Measurements from ENCODE around the gene VENTX.

The VENTX gene

DNA sequence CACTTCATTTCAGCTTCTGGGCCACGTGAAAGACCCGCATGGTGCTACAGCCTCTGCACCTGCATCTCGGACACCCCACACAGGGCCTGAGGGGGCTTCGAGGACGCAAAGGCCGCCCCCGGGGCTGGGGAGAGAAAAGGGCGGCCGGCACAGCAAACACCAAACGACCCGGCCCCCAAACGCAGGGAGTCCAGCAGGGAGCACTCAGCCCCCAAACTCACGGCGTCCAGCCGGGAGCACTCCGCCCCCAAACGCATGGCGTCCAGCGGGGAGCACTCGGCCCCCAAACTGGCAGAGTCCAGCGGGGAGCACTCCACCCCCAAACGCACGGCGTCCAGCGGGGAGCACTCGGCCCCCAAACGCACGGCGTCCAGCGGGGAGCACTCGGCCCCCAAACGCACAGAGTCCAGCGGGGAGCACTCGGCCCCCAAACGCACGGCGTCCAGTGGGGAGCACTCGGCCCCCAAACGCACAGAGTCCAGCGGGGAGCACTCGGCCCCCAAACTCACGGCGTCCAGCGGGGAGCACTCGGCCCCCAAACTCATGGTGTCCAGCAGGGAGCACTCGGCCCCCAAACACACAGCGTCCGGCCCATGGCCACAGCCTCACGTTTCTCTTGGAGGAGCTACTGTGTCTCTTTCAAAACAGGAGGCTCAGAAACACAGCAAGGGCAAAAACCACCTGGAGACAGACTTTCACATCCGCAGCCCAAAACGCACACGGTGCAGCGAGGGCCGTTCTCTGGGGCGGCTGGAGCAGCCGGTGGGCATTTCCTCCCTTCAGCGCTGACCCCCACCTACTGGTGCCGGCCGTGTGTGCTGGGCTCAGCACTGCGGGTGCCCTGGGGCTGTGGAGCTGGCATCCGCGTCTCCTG lies 34.6 kb upstream of the VENTX start:
- no peak for DNase-seq

DNA sequence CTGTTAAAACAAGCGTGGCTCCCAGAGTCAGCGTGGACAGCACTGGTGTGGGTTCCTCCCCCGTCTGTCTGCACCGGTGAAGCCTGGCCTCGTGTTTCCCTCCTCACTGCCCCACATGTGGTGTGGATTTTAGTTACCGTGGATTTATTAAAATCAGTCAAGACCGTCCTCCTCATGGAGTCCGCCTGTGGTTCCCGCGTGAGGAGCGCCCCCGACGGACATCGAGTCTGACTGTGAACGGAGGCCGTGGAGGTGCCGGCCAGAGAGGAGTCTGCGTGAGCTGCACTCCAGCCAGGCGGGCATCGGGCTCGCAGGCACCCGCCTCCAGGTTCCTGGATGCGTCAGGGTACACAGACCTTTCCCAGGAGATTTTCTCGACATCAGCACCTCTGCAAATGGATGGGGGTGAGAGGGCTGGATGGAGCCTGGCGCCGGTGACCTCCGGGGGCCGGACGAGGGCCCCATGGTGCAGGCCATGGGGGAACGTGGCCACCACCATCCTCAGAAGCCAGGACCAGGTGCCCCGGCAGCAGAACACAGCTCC lies 33.9 kb upstream of the VENTX start:
- no peak for DNase-seq

DNA sequence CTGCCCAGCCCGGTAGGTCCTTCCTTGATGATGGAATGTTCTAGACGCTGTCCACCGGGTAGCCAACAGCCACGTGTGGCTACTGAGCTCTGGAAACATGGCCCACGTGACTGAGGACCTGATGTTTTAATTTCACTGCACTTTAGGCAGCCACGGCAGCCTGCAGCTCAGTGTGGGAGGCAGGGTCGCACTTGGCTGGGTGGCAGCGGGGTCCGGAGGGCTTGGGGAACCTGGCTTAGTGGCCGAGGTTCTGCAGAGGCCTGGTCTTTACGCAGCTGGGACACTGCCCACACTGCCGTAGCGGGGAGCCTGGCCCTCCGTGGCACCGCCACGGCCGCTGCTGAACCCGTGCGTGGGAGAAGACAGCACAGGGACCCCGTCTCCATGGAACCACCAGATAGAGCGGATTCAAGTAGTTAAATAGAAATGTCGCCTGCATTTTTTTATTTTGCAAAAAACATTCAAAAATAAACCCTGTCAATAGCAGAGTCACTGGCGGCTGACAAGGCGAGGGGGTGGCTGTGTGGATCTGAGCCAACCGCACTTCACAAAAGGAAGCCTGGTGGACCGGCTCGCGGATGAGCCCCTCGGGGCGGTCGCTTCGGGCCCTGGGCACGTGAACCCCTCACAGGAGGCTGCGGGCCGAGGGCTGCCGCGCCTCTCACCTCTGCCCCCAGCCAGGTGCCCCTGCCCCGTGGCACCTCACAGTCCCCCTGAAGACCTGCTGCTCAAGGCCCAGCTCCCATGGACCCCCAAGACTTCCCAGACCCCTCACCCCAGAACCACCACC lies 33.2 kb upstream of the VENTX start:
- DNase-seq, result no peak

DNA sequence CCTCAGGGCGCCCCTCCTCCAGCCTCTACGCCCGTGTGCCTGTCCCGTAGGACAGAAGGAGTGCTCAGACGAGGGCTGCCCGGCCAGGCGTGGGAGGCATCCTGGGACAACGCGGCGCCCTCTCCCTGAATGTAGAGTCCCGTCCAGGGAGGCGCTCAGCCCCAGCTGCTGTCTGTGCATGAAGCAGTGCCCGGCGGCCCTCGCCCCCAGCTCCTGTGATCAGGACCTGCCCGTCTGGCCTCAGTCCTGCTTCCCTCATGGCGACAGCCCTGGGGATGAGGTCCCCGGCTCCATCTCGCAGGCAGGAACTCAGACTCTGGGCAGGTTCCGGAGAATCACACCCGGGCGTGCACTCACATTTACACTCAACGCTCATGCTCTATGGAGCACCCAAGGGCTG lies 32.5 kb upstream of the VENTX start:
- no peak for DNase-seq

DNA sequence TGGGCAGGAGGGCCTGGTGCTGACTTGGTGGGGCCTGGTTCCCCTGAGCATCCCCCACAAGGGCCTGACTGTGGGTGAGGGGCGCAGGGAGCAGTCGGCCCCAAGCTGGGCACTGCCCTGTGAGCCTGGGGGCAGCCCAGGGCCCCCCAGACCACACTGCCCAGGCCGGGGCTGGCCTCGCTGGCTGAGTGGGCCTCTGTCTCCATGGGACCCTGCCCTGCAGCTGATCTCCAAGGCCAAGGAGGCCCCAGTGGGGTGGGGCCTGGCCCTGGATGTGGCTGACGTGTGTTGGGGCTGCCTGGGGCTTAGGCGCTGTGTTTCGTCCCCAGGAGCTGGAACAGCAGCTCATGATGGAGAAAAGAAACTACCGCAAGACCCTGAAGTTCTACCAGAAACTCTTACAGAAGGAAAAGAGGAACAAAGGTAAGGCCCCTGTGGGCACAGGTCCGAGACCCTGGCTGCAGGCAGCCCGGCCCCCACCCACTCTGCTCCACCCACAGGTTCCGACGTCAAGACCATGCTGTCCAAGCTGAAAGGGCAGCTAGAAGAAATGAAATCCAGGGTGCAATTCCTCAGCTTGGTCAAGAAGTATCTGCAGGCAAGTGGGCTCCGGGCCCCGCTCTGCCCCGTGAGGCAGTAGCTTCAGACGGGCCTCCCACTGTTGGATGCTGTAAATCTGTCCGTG lies 31.2 kb upstream of the VENTX start:
- no peak for DNase-seq

DNA sequence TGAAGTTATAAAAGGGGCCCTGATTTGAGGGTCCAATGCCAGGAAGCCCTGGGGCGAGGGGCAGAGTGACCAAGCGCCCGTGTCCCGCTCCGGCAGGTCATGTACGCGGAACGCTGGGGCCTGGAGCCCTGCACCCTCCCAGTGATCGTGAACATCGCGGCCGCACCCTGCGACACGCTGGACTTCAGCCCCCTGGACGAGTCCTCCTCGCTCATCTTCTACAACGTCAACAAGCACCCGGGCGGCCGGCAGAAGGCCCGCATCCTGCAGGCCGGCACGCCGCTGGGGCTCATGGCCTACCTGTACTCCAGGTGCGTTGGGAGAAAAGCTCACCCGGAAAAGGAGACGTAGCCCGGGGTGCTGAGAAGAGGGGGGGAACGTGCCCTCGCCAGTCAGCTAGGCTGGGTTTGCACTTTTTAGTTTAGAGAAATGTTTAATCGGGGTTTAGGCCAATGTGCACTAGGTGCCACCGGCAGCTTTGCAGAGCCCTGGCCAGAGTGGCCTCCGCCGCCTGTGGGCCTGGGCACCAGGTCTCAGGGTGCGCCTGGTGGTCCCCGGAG lies 30.5 kb upstream of the VENTX start:
- DNase-seq, result no peak

DNA sequence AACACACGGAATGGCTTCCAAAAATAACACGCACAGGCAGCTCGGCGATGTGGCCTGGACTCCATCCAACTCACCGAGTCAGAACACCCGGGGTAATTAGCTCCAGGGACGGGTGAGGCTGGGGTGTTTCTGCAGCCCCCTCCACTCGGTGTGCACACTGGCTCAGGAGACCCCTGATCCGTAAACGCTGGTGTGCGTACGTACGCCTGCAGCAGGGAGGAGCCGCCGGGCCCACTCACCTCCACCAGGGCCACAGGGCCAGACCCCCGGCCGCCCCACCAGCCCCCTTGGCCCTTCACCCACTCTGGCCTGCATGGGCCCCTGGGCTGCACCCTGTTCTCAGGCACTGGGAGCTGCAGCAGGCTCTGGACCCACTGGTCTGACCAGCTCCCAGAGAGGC lies 30.0 kb upstream of the VENTX start:
- DNase-seq, result no peak

DNA sequence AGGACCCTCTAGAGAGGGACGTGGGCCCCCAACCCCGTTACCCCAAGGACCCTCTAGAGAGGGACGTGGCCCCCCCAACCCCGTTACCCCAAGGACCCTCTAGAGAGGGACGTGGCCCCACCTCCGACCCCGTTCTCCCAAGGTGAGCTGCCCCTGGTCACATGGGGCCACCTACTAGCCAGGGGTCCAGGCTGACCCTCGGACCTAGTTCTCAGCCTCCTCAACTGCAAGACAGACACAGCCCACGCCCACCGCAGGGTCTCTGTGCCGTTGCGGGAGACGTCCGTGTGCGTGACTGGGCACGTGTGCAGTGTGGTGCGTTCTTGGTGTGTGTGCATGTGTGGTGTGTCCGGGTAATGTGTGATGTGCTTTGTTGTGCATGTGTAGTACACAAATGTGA lies 29.2 kb upstream of the VENTX start:
- DNase-seq, result no peak

DNA sequence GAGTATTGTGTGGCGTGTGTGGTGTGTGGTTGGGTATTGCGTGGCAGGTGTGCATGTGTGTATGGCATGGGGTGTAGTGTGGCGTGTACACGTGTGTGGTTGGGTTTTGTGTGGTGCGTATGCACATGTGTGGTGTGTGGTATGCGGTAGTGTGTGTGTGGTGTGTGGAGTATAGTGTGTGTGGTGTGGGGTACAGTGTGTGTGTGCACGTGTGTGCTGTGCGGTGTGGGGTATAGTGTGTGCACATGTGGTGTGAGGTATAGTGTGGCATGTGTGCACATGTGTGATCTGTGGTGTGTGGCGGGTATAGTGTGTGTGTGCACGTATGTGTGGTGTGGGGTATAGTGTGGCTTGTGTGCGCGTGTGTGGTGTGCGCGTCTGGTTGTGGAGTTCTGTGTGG lies 28.5 kb upstream of the VENTX start:
- DNase-seq, result no peak

DNA sequence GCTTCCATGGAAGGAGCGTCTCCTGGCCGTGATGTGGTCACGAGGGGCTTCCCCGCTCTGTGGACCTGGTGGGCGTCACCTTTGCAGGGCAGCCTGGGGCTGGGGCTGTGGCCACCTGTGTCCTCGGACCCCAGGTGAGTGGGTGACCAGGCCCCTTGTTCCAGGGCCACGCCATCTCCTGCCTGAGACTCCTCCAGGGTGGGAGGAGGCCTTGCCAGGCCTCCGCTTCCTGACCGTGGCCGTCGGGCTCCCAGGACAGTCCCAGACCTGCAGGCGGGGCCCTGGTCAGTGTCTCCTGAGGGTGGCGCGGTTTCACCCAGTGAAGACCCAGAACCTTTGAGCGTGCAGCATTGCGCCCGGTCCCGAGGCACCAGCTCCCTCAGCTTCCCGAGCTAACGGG lies 28.0 kb upstream of the VENTX start:
- no peak for DNase-seq

DNA sequence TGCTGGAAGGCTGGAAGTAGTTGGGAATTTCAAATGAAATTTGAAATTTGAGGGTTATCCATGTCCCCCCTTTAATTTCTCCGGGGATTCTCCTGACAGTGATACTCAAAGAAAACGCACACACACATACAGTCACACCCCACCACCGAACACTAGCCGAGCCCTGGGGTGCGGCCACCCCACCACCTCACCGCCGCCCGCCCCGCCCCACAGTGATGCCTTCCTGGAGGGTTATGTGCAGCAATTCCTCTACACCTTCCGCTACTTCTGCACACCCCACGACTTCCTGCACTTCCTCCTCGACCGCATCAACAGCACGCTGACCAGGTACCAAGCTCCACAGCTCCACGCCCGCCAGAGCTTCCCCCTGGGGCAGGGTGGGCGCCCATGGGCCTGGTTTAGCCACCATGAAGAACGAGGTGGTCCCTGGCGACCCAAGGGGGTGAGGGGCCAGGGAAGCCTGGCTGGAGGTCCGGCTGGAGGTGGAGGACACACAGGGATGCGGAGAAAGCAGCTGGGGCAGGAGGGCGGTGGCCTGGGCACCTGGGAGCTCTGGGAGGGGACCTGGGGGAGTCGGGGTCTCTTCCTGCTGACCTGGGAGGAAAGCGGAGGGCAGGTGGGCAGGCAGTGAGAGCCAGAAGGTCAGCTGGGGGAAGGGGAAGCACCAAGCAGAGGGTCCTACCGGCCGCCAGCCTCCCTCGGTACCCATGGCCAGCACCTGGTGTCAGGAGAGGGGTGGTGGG lies 27.1 kb upstream of the VENTX start:
- no peak for DNase-seq

DNA sequence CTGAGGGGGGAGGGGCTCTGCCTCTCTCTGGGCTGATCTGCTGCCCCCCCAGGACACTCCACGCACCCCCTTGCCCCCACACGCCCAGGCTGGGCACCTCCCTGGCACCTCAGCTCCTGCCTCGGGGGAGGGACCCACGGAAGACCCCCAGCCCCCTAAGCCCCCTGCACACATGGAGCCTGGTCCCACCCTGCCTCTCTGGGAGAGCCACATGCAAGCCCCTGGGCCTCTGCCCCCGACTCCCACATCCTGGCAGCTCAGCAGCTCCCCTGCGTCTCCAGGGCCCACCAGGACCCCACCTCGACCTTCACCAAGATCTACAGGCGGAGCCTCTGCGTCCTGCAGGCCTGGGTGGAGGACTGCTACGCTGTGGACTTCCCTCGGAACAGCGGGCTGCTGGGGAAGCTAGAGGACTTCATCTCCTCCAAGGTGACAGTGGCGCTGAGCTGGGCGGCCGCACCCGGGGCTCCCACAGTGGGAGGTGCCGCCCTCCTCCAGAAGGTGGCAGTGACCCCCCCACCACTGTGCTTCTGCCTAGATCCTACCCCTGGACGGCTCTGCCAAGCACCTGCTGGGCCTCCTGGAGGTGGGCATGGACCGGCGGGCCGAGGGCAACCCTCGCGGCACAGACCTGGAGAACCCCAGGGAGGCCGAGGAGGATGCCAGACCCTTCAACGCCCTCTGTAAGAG lies 26.4 kb upstream of the VENTX start:
- DNase-seq, result no peak

DNA sequence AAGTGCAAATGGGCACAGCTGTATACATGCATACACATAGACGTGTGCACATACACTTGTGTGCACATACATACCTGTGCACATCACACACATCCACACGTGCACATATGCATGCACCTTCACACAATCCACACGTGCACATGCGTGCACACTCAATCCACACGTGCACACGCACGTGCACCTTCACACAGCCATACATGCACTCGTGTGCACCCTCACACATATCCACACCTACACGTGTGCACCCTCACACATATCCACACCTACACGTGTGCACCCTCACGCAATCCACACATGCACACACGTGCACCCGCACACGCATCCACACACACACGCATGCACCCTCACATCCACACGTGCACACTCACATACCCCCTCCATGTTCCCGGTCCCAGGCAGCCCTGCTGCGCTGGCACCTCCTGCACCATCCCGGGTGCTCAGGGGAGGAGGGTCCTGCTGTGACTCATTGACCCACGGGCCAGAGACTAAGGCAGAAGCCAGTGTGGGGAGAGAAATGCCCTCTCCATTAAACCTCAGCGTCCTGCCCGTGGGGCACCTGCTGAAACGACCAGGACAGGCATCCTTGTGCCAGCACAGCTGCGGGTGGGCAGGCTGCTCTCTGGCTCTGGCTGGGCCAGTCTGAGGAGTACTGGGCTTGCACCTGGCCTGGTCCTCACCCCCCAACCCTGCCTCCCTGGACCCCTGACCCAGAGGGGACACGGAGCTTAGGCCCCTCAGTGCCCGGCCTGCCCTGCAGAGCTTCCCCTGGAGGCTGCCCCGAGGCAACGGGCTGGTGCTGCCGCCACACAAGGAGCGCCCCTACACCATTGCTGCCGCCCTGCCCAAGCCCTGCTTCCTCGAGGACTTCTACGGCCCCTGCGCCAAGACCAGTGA lies 25.4 kb upstream of the VENTX start:
- DNase-seq, result no peak

DNA sequence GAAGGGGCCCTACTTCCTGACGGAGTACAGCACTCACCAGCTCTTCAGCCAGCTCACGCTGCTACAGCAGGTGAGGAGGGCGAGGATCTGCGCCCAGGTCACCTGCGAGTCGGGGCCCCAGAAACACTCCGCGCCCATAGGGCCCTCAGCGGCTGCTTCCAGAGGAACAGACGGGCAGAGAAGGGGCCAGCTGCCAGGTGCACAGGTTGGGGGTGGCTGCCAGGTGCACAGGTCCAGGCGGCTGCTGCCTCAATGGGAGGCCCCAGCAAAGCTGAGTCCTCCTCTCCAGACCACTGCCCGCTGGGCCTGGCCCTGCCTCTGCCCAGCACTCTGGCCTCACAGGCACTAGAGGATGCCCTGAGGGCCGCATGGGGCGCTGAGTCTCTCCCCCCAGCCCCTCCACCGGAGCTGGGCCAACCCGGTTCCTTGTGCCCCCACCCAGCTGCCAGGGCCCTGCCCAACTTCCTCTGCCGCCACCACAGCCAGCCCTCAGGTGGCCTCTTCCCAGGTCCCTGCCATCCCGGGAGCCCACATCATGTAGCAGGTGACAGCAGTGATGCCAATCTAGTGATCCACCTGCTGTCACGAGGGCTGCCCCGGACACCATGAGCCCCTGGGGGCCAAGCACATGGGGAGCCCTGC lies 24.7 kb upstream of the VENTX start:
- DNase-seq, result no peak

DNA sequence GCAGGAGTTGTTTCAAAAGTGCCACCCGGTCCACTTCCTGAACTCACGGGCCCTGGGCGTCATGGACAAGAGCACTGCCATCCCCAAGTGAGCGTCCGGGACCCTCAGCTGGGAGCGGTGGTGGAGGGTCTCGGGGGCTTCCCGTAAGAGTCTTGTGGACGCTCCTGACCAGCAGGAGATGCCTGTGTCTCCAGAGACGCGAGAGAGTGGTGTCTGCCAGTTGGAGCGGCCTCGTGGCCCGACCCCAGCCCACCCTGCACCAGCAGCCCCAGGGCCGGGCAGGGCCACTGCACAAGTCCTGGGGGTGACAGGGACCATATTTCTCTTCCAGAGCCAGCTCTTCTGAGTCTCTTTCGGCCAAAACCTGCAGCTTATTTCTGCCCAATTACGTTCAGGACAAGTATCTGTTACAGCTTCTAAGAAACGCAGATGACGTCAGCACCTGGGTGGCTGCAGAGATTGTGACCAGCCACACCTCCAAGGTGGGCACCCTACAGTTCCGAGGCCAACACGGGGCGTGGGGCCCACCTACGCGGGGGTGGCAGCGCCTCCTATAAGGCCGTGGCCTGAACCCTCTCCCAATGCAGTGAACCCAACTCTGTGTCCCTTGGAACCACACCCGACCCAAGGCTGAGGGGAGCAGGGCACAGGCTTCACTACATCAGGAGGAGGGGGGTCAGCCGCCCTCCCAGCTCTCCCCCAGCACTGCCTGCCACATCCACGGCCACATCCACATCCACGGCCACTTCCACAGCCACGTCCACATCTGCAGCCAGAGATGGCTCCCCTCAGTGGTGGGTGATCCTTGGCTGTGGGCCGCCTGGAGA lies 23.8 kb upstream of the VENTX start:
- no peak for DNase-seq

DNA sequence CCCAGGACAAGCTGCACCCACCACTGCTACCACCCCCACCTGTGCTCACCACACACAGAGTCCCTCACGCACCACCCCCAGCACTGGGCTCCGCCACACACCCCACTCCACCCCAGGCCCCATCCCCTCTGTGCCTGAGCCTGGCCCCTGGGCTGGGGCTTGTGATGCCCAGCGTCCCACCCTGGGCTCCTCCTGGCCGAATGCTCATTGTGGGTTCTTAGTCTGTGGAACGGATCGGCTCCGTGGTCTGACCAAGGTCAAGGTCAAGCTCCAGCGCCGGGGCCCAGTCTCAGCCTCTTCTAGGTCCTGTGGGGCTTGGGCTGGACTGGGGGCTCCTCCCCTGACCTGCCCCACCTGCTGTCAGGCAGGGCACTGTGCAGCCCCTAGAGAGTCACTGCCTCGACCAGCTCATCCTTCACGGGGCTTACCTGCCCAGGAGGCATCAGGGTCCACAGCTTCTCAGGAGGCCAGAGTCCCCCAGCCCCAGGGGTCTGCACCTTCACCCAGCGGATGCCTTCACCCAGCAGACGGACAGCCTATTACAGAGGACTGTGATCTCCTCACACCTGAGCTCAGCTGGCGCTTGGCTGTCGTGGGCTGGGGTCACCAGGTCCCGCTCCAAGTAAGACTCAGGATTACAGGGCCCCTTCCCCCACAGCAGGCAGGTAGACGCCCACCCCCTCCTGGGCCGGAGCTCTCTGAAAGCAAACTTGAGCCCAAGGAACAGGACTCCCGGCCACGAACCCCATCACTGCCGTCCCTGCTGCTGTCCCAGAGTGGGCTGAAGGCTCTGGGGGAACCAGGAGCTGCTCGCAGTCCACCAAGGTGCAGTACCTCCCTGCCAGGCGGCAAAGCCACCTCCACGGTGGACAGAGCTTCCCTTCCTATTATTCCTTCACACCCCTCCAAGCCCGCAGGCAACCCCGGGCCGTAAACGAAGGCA lies 22.9 kb upstream of the VENTX start:
- DNase-seq, result no peak

DNA sequence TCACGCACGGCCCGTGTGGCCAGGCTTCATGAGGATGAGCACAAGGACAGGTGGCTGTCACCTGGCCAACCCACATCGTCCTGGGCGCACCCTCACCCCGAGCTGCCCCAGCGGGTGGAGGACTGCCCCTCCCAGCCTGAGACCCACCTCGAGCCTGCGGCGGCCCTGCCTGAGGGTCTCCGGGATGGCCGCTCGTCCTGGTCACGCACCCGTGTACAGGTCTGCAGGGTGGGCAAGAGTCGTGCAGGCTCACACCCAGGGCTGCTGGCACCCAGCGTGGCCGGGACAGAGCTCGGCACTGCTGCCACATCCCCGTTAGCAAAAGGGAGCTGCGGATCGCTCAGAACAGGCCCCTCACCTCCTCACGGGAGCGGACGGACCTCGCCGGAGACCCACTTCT lies 22.1 kb upstream of the VENTX start:
- DNase-seq, result no peak

DNA sequence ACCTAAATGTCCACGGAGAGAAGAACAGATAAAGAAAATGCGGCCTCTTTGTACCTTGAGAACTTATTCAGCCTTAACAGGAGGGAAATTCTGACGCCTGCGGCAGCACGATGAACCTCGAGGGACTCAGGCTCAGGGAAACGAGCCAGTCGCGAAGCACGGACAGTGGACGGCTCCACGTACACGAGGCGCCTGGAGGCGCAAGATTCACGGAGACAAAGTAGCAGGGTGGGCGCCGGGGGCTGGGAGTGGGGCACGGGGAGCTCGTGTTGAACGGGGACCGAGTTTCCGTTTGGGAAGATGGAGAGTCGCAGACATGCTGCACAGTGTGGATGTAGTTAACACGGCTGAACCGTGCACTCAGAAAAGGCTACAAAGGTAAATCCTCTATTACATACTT lies 20.9 kb upstream of the VENTX start:
- DNase-seq, result no peak
